GM04503 (cell line): ENCODE measurements around the gene ITGAE.

Experiments used
- DNase-seq: peaks from one replicate; pipeline ENCODE4 v3.0.0-alpha.2; 2012; ENCODE audit warnings: low read depth

The ITGAE gene

GRCh38 chr17:3817851-3818605, 17.0 kb upstream of the ITGAE start:
- DNase-seq = no peak

- no peak for DNase-seq
These were observed 14.9 kb upstream of the ITGAE start for GRCh38 chr17:3815925-3816324.

GRCh38 chr17:3815122-3815521, 14.1 kb upstream of the ITGAE start:
- no peak for DNase-seq

DNA sequence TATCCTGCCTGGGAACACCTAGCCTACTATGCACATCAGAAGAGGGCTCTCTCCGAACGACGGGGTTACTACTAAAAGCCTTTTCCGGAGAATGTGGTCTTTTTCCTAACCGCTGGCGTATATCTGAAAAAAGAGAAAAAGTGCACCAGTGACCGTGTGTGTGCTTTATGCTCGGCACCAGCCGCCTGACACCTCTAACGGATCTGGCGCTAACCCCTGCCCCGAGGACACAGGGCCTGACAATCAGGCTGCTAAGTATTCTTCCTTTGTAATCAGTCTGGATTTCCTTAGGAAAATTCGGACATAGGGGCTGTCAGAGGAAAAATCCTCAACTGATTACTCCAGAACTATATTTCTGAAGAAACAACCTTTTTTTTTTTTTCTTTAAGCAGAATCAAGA, 13.4 kb upstream of the ITGAE start:
- no peak for DNase-seq

DNA sequence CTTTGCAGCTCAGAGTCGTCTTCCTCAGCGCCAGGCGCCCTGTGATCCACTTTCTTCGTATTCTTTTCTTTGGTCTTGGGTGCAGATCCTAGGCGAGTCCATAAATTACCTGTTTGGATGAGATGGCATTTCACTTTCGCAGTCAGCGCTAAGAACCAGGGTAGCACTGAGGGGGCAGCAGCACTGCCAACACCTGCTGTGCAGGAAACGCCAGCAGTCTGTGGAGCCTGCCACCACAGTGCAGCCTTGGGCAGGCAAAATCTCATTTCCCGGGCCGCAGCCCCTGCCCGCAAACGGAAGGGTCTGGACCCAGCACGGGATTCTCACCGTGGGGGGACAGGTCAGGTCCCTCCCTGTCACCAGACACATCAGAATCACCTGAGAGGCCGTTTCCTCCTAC, 12.2 kb upstream of the ITGAE start:
- no peak for DNase-seq

GRCh38 chr17:3812771-3813170, 11.8 kb upstream of the ITGAE start:
- no peak for DNase-seq

DNA sequence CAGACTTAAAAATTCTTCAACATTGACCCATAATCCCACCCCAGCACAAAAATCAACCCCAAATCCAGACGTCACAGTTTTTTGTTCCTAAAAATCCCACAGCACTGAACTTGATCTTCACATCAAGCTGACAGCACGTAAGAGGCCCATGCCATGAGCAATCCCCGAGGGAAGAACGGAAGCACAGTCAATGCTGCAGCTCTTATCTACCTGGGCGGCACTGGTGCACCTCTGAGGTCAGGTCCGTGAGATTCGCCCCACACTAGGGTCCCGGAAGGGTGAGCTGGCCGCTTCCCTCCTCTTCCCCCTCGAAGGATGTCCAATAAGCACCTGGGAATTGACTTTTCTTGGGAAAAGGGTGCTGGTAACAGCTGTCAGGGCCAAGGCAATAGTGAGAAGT, 11.3 kb upstream of the ITGAE start:
- no peak for DNase-seq

DNA sequence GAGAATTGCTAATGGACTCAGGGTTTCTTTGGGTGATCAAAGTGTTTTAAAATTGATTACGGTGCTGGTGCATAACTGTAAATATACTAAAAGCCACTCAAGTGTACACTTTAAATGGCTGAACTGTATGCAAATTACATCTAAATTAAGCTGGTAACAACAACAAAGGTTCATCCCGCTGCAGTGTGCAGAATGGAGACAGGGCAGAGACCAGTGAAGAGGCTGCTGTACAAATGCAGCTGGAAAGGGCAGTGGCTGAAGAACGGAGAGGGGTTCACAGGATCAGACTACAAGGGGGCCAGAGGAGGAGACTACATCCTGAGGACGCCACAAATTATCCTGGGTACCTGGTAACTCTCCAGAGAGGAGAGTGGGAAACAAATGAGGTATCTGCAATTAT, 9.0 kb upstream of the ITGAE start:
- DNase-seq = no peak

DNA sequence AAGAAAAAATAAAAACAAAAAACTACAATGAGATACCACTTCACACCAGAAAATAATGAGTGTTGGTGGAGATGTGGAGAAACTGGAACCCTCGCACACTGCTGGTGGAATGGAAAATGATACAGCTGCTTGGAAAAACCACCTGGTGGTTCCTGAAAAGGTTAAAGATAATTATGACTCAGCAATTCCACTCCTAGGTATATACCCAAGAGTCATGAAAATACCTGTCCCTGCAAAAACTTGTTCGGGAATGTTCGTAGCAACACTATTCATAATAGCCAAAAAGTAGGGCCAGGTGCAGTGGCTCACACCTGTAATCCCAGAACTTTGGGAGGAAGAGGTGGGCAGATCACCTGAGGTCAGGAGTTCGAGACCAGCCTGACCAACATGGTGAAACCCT, 8.1 kb upstream of the ITGAE start:
- DNase-seq = no peak

- no peak for DNase-seq
These were observed 7.7 kb upstream of the ITGAE start for GRCh38 chr17:3808701-3809100.

DNA sequence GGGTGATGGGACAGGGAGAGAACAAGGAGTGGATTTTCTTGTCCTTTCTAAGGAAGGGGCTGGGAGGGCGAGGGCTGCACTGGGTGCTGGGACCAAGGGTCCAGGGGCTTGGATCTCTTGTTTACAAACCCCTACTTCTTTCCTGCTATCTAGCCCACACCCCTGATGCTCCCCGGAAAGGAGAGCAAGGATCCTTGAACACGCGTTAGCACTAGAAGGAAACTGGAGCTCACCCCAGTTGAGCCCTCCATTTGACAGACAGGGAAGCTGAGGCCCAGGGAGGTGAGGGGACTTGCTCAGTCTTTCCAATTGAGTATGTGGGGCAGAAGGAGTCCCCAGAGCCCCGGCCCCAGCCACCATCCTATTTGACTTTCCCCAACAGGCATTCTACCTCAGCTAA, 4.6 kb upstream of the ITGAE start:
- no peak for DNase-seq

DNA sequence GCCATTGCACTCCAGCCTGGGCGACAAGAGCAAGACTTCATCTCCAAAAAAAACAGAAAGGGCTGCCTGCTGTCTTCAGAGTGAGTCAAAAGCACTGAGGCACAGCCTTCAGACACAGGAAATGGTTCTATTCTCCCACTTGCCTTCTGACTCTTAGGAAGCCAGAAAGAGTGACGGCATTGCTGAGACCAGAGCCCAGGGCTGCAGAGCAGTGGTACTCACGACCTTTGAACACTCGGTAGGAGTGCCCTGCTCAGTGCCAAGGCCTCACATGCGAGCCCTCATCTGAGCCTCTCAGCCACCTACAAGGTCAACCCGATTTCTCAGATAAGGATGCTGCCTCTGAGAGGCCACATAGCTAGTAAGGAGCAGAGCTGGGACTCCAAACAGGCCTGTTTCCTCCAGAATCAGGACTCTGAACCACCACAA, 3.5 kb upstream of the ITGAE start:
- no peak for DNase-seq

- DNase-seq = no peak
These were observed 2.3 kb upstream of the ITGAE start for GRCh38 chr17:3803308-3803640.

- peak; percentile 56 for DNase-seq
These were observed 1.7 kb upstream of the ITGAE start for GRCh38 chr17:3802461-3803307.

DNA sequence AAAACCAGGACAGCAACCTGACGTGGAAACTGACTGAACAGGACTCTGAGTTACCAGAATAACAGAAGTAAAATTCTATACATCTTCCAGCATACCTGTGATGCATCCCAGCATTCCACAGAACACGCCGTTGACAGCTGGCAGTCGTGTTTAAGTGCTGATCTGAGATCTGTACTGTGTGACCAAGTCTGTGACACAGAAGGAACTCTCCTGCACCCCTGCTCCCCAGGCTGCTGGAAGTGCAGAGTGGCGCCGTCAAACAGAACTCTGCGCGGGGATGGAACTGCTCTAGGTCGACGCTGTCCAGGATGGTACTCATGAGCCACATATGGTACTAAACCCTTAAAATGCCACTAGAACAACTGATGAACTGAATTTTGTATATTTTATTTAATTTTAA, 804 bp upstream of the ITGAE start:
- DNase-seq = no peak

GRCh38 chr17:3801347-3801746, 359 bp upstream of the ITGAE start:
- DNase-seq = no peak

- DNase-seq = no peak
These were observed 1.6 kb downstream of the ITGAE start for GRCh38 chr17:3799181-3799945.

DNA sequence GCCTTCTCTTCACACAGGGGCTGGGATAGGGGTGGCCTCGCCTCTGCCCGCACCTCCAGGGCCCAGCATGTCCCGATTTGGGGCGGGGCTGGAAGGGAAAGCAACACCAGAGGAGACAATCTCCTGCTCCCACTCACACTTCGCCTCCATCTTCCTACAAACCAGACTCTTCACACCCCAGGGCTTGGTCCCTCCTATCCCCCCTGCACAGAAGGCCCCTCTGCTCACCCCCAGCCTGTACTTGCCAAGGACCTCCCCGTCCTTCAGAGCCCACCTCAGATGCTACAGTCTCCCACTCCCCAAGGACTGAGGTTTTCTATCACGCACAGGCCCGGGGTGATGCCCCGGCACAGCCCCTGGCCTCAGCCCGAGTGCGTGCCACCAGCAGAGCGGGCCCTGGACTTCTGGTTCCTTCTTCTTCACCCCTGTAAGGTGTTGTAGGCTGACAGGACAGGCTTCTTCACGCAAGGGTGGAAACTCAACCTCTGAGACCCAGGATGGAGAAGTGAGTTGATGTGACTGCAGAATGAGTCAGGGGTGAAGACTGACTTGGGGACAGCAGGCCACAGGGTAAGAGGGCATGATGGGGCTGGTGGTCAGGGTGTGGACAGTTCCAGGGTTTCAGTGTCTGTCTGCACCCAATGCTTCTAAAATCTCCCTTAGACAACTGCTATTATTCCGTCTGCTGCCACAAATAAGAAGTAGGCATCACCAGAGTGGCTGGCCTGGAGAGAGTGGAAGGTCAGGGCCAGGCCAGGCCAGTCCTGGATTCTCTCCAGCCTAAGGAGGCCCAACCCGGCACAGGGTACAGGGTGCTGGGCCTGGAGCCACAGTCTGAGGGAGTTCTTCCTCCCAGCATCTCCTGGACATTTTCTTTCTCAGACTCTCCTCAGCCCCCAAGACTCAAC, 2.5 kb downstream of the ITGAE start:
- DNase-seq = no peak

DNA sequence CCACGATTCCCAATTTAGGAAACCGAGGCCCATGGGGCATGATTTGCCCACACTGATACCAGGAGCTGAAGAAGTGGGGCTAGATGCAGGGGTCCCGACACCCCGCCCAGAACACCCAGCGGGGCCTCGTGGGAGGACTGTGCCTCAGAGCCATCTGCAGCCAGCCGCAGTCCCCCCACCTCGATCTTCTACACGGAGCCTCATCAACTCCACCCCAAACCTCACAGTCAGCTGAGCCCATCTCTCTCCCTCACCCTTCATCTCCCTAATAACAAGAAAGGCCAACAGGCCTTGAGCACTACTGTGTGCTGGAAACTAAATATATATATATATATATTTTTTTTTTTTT, 4.2 kb downstream of the ITGAE start:
- no peak for DNase-seq

- DNase-seq = no peak
These were observed 4.7 kb downstream of the ITGAE start for GRCh38 chr17:3796110-3796821.

GRCh38 chr17:3795390-3796102, 5.4 kb downstream of the ITGAE start:
- DNase-seq = no peak
